ENCODE results near the gene ADAMTSL2. TPM values are rescaled to one million over a fixed set of nuclear protein-coding genes. Genes with fewer than 3 reads are reported as not detected.

Gene ADAMTSL2
- 10 to 100 TPM in 1 of 7 donors, 1 to 10 TPM in 6; 1.6 to 10.1 (median 4.1) TPM for total RNA-seq
- 10 to 100 TPM in 1 of 3 donors, 1 to 10 TPM in 2; 3.0 to 11.7 (median 4.5) TPM for polyA plus RNA-seq
- long read RNA-seq, donor 1 = 0 reads
- long read RNA-seq, donor 2 = 0 reads

GRCh38 chr9:133534346-133535291 lies at the start of gene ADAMTSL2:
ADAMTSL2 (plus strand) TSS chr9:133534704; CDS start chr9:133536713, 2,009 bp downstream.
- Histone ChIP-seq H3K9me3 (no peaks in the 10 kb centered on the region), H3K4me3 (peak within 1 kb of the TSS in 6 of 8 donors; percentile 10 to 52 (median 24)), H3K27ac (peak within 1 kb of the TSS in 5 of 8 donors; percentile 14 to 65 (median 37)), H3K36me3 (no peaks in the 10 kb centered on the region), H3K27me3 (replicated peaks in 1 of 7) (peaks cover 0 to 87% (median 23%) of the 10 kb centered on the region in 7 donors), H3K4me1 (peaks cover 9 to 59% (median 27%) of the 10 kb centered on the region in 6 donors)
- no peak for DNase-seq
- 6 to 15% (median 7%) methylated on average over 35 to 70 of the region's 70 CpGs for WGBS, 5 donors
- TF ChIP-seq POLR2AphosphoS5 (IDR thresholded peaks at IDR 0.05) (peak in 2 of 3 donors; percentile 68 to 76), CTCF (IDR thresholded peaks at IDR 0.05 in 8 of 11, conservative IDR thresholded peaks at IDR 0.05 in 3 of 11) (no peak), POLR2A (IDR thresholded peaks at IDR 0.05) (no peak)
- intact Hi-C loops (cut with DNase I; ENCODE audit: low total_unique reads) = loop anchor here (10.0 kb wide), 1 partner anchor 190 kb away; no protein-coding TSS in a partner anchor

GRCh38 chr9:133485531-133486260 lies 48.8 kb upstream of the ADAMTSL2 start:
- Histone ChIP-seq H3K36me3 (no peaks in the 10 kb centered on the region), H3K27me3 (replicated peaks in 1 of 7) (peaks cover 0 to 34% (median 0%) of the 10 kb centered on the region in 7 donors), H3K27ac (no peak overlapping the region), H3K9me3 (no peaks in the 10 kb centered on the region), H3K4me3 (peak overlapping the region in 2 of 8 donors; percentile 3 to 46), H3K4me1 (peaks cover 4 to 24% (median 17%) of the 10 kb centered on the region in 6 donors)
- intact Hi-C loops (cut with DNase I; ENCODE audit: low total_unique reads) = loop anchor here (2.0 to 5.0 kb wide), 2 partner anchors 79 to 298 kb away; no protein-coding TSS in a partner anchor
- DNase-seq = peak; percentile 80
- WGBS, 5 donors = 48 to 76% (median 57%) methylated on average over 8 to 25 of the region's 25 CpGs
- TF ChIP-seq POLR2A (IDR thresholded peaks at IDR 0.05) (no peak), CTCF (IDR thresholded peaks at IDR 0.05 in 8 of 11, conservative IDR thresholded peaks at IDR 0.05 in 3 of 11) (no peak), POLR2AphosphoS5 (IDR thresholded peaks at IDR 0.05) (no peak)

- peaks cover 0 to 45% (median 0%) of the 10 kb centered on the region in 7 donors for H3K27me3 ChIP-seq (replicated peaks in 1 of 7)
- intact Hi-C loops (cut with DNase I; ENCODE audit: low total_unique reads) = loop anchor here (2.0 to 5.0 kb wide), 2 partner anchors 81 to 300 kb away; no protein-coding TSS in a partner anchor
- peak overlapping the region in 2 of 8 donors; percentile 54 to 66 for H3K27ac ChIP-seq
- H3K9me3 ChIP-seq = no peaks in the 10 kb centered on the region
- H3K36me3 ChIP-seq = no peaks in the 10 kb centered on the region
- whole genome bisulfite sequencing, 5 donors = 73 to 90% (median 79%) methylated on average over 8 of the region's 8 CpGs
- peak; percentile 66 for DNase-seq
- H3K4me1 ChIP-seq = peaks cover 4 to 37% (median 21%) of the 10 kb centered on the region in 6 donors
- peak overlapping the region in 1 of 8 donors; percentile 0 for H3K4me3 ChIP-seq
- TF ChIP-seq POLR2AphosphoS5 (IDR thresholded peaks at IDR 0.05) (no peak), CTCF (IDR thresholded peaks at IDR 0.05 in 8 of 11, conservative IDR thresholded peaks at IDR 0.05 in 3 of 11) (no peak), POLR2A (IDR thresholded peaks at IDR 0.05) (no peak)
Observed at GRCh38 chr9:133487331-133487725, 47.2 kb upstream of the ADAMTSL2 start.

All from spleen (tissue), 13 donors.